GM20431 (cell line): ENCODE results near the gene SRGAP1.
"Not testable (repeated sequence)": the region's sequence is repeated elsewhere in the genome, so short reads cannot be mapped to it uniquely, and the experiment has no call there.

Source experiments
- in situ Hi-C: fragments of 300-500 bp; cut with MseI, MboI; formaldehyde crosslinking; loops from one replicate; pipeline ENCODE4 v1.15.0; 2020; ENCODE audit warnings: low sequenced_read_pairs; ENCODE audit not compliant: unreplicated experiment

Gene SRGAP1

GRCh38 chr12:64025174-64025958, 180.9 kb downstream of the SRGAP1 start:
- in situ Hi-C loops: no loop called here

- in situ Hi-C loops: no loop called here
These were observed 182.8 kb downstream of the SRGAP1 start for GRCh38 chr12:64027311-64027710.

DNA sequence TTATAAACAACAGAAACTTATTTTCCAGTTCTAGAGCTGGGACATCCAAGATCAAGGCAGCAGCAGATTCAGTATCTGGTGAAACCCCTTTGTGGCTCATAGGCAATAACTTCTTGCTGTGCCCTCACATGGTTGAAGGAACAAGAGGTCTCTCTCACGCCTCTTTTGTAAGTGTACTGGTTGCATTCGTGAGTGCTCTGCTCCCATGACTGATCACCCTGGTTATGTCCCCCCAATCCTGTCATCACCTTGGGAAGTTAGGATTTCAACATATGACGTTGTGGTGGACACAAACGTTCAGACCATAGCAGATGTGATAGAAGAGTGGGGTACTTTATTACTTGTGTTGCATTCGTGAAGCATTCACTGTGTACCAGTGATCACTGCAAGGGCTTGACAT, 184.0 kb downstream of the SRGAP1 start:
- in situ Hi-C loops: no loop called here

DNA sequence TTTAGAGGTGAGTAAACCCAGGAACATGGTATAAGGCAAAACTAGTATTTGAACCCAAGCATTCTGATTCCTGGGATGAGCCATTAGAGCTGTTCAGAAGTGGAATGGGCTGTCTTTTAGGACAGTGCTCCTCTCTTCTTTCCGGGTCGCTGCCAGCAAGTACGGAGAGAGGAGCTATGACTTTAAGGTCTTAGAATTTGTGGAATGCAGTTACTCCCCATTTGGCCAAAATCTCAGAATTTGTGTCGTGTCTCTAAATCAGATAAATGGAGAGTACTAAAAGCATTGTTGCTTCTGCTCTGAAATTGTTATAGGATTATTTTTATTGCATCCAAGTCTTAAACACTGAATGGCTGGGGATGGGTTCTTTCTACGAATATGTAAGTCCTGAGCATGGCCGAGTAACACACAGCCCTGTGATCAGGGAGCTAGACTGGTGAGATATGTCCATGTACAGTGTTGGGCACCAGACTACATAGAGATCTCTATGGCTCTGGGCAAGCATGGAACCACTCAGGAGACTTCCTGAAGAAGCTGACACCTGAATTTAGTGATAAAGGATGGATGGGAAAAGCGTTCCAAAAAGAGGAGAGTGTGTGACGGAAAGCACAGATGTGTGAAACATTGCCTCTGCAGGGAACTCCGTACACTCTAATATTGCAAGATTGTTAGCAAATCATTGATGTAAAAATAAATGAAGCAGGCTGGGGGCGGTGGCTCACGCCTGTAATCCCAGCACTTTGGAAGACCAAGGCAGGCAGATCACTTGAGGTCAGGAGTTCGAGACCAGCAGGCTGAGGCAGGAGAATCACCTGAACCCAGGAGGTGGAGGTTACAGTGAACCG, 184.7 kb downstream of the SRGAP1 start:
- in situ Hi-C loops: no loop called here

DNA sequence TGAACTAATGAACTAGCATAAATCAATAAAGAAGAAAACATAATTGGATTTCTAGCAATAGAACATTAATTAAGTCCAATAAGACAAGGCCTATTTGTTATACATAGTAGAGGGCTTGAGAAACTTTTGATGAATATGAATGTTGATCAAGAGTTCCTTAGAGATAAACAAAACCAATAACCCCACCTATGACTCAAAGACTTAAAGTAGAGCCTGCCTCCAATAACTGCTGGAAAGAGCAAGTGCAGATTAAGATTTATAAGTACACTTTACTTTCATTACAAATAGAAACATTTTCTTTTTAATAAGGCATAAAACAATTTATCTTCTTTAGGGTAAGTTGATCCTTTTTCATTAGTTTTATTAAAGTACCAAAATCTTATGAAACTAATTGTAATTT, 185.7 kb downstream of the SRGAP1 start:
- in situ Hi-C loops: no loop called here

DNA sequence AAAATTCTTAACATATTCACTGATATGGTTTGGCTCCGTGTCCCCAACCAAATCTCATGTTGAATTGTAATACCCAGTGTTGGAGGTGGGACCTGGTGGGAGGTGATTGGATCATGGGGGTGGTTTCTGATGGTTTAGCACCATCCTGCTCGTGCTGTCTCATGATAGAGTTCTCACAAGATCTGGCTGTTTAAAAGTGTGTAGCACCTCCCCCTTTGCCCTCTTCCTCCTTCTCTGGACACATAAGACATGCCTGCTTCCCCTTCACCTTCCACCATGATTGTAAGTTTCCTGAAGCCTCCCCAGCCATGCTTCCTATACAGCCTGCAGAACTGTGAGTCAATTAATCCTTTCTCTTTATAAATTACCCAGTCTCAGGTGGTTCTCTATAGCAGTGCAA, 189.6 kb downstream of the SRGAP1 start:
- in situ Hi-C loops: not testable (repeated sequence)

DNA sequence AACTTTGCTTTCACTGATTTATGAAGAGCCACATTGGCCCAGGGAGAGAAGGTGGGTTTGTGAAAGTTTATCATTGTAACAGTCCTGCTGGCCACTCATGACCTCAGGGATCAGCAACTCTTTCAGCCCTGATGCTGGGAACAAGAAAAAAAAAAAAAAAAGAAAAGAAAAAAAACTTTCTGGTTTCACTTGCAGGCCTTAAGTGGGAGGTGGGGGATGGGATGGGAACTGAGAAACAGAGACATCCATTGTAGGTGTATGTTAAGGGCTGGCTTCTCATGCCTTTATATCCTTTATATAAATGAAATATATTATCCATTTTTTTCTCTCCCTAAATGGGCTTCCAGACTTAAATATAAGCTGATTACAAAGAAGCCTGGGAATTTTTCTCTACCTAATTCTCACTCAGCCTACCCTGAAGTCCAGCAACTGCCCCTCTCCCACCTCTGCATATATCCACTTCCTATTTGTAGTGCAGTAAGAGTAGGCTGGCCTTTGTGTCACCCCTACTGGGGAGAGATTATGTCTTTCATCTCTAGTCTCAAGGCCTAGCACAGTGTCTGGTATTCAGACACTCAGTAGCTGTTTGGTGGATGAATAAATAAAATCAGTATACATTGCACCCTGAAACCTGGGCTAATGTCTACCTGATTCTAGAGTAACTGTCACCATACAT, 190.5 kb downstream of the SRGAP1 start:
- in situ Hi-C loops: no loop called here

DNA sequence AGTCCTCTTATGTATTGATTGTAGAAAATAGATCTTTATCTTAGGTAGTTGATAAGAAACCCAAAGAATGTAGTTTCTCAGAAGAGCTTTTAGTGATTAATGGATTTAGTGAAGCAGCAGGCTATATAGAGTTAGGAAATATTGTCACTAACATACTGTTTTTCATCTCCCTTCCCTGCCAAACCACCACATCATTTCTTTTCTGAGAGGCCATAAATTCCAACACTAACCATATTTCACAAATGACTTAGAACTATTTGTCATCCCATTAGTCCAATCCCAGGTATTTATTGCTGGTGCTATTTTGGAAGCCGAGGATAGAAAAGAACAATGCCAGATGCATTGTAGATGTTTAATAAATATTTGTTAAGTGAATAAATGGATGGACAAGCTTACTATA, 191.9 kb downstream of the SRGAP1 start:
- in situ Hi-C loops: no loop called here

DNA sequence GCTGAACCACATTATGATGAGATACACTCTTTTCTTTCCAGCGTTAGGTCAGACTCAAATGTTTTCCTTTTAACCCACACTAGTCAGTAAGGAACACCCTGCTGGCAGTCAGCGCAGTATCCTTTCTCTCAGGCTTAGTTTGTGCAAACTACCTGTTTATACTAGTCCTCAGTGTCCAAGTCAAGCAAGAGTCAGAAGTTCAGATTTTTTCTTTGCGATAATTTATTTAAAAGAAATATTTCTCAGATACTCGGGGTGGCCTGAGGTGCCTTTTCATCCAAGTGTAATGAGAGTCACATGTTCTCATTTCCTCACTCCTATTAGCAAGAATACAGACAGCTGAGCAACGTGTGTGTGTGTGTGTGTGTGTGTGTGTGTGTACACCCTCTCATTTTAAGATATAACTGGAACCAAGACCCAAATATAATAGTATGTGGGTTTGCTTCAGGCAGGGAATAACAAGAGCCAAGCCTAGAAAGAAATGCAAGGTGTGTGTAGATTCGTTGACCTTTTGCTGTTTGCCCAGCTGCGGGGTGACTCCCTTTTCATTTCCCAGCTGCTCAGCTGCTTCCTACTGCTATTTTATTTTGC, 194.9 kb downstream of the SRGAP1 start:
- in situ Hi-C loops: no loop called here

- in situ Hi-C loops: no loop called here
These were observed 198.4 kb downstream of the SRGAP1 start for GRCh38 chr12:64042911-64043310.

GRCh38 chr12:64044191-64044590, 199.7 kb downstream of the SRGAP1 start:
- in situ Hi-C loops: no loop called here

GRCh38 chr12:64051057-64051456, 206.6 kb downstream of the SRGAP1 start:
- in situ Hi-C loops: no loop called here

- in situ Hi-C loops: no loop called here
These were observed 208.6 kb downstream of the SRGAP1 start for GRCh38 chr12:64053117-64053516.

DNA sequence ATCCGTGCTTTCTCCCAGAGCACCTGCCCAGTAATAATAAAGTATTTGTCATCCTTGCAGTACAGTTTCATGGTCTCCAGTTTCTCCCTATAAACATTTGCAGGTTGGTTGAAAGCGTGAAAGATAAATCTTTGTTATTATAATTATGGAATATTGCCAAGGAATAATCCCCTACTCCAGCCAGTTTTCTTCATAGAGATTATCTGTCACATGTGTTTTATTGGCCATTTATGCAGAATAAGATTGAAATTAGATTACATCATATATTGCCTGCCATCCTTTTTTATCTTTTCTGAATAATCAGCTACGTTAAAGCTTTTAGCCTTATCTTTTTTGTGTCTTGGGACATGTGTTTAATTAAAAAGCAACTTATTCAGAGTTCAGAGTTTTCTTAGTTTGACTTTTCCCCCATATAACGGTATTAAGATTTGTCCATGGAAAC, 209.6 kb downstream of the SRGAP1 start:
- in situ Hi-C loops: no loop called here

DNA sequence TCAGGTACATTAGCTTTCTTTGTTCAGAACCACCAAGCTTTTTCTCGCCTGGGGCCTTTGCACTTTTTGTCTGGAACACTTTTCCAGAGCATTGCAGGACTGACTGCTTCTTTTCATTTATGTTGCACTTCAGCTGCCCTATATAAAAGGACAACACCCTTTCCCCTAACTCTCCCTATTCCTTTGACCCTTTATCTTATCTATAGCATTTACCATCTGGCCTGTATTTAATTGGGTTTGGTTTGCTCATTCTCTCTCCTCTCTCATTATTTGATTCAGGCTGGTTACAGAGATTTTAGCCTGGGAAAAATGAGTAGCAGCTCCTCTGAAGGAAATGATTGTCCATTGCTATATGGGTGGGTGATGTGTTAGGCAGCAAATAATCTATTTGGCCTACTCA, 212.2 kb downstream of the SRGAP1 start:
- in situ Hi-C loops: no loop called here

DNA sequence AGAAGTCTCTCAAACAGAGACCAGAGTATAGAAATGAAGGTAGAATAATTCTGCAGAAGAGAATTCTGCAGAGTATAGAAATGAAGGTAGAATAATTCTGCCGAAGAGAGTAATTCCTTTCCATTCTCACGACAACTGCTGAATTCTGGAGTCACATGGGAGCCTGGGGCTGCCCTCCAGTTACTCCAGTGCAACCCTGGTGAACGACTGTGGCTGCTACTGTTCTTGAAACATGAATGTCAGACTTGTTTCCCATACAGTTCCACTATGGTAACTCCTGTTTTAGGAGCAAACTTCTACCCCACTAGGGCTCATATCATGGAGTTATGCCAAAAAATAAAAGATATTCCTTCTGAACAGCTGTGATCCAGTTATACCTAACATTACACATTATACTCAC, 213.2 kb downstream of the SRGAP1 start:
- in situ Hi-C loops: no loop called here

DNA sequence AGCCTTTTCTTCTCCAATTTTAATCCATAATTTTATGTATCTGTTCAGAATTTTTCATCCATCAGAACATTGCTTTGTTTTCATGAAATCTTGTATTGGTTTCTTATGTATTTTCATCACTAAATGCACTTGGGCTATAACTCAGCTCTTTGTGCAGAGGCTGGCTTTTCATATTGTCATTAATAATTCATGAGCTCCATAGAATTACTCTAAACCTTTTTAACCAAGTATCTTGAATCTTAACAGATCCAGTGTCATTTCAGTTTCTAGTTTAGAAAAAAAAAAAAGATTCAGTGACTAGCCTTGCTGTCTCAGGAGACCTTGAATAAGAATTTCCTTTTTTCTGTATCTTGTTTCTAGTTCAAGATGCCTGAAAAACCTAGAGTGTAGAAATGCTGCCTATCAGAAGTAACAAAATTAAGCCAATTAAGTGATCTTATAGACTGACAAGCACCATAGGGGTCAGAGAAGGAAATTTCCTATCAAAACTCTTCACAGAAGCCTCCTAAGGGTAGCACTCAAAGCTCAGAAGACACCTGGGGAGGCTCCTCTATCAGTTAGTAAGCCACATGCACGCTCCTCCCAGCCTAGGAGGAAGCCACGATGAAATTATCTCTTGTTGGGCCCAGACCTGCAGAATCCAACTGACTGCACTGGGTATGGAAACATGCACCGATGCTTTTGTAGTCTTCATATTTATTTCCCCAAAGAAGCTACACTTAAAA, 214.2 kb downstream of the SRGAP1 start:
- in situ Hi-C loops: no loop called here

- in situ Hi-C loops: no loop called here
These were observed 215.2 kb downstream of the SRGAP1 start for GRCh38 chr12:64059685-64060084.

DNA sequence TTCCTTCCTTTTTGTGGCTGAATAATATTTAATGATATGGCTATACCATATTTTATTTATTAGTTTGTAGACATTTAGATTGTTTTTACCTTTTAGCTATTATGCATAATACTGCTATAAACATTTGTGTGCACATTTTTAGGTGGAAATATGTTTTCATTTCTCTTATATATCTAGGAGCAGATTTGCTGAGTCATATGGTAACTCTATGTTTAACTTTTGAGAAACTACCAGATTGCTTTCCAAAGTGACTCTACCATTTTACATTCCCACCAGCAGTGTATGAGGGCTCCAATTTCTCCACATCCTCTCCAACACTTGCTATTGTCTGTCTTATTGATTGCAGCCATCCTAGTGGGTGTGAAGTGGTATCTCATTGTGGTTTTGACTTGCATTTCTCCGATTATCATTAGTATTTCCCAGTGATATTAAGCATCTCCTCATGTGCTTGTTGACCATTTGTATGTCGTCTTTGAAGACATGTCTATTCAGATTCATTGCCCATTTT, 217.4 kb downstream of the SRGAP1 start:
- in situ Hi-C loops: no loop called here

DNA sequence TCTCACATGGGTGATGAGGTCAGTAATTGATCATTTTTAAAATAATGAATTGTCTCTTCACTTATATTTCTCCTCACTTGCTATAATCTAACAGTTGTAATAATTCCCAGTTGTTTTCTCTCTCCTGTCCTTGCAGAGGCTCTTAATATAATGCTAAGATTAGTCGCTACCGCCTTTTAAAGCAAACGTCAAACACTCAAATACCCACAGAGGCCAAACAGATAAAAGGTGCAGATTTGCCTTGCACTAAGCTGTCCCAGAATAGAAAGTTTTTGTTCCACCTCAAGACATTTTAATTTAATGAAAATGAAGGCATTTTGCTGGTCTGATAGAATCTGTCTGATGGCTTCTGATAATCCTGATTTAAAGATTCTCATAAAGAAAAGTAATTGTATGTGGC, 218.6 kb downstream of the SRGAP1 start:
- in situ Hi-C loops: no loop called here
